HG03280 (cell line): ENCODE data around the gene HES5.

Experiments used
- ATAC-seq: cut with Tn5 transposase; IDR thresholded peaks from one replicate; pipeline ENCODE4 v1.9.1; 2021; ENCODE audit warnings: mild to moderate bottlenecking, moderate library complexity; ENCODE audit not compliant: unreplicated experiment

HES5 gene

DNA sequence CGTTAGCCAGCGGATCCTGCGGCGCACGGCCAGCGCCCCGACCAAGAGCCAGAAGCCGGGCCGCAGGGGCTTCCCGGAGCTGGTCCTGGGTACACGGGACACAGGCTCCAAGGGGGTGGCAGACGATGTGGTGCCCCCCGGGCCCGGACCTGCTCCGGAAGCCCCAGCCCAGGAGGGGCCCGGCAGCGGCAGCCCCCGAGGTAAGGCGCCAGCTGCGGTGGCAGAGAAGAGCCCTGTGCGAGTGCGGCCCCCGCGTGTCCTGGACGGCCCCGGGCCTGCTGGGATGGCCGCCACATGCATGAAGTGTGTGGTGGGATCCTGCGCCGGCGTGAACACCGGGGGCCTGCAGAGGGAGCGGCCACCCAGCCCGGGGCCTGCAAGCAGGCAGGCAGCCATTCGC is 27.9 kb downstream of the HES5 start:
- no peak for ATAC-seq

DNA sequence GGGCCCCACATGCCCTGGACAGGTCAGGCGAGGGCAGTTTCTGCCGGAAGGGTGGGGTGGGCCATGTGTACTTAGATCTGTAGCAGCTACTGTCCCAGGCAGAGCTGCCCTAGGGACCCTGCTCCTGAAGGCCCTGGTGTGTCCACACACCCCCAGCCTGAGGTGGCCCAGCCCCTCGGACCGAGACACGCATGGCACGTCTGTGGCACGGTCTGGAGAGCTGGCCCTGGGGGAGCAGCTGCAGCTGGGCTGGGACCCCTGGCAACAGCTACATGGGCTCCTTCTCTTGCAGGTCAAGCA is 28.3 kb downstream of the HES5 start:
- no peak for ATAC-seq

DNA sequence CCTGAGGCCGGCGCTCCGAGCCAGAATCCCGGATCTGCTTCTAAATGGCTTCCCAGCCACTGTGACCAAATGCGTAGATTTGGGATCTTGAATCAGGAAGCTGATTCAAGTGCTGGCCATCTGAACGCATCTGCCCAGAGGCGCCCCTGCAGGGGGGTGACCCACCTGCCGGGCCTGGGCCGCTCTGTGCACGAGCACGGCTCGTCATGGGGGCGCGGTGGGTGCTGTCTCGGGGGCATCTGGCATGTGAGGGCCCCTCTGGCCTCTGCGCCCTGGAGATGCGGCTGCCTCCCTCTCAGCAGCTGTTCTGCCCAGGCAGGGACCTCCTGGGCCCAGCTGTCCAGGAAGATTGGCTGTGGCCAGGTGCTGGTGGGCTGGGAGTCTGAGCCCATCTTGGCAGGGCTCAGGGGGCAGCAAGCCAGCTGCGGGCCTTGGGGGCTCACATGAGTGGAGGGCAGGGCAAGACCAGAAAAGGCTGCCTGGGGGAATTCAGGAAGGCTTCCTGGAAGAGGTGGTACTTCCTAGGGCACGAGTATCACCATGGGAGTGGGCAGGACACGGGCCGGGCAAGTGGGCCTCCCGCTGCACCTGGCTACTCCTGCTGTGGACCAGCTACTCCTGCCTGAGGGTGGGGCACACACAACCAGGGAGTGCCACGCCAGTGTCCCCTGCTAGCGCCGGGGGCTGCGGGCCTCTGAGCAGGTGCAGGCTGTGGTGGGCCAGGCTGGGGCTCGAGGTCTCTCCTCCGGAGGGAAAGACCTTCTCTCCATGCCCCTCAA is 28.8 kb downstream of the HES5 start:
- no peak for ATAC-seq

DNA sequence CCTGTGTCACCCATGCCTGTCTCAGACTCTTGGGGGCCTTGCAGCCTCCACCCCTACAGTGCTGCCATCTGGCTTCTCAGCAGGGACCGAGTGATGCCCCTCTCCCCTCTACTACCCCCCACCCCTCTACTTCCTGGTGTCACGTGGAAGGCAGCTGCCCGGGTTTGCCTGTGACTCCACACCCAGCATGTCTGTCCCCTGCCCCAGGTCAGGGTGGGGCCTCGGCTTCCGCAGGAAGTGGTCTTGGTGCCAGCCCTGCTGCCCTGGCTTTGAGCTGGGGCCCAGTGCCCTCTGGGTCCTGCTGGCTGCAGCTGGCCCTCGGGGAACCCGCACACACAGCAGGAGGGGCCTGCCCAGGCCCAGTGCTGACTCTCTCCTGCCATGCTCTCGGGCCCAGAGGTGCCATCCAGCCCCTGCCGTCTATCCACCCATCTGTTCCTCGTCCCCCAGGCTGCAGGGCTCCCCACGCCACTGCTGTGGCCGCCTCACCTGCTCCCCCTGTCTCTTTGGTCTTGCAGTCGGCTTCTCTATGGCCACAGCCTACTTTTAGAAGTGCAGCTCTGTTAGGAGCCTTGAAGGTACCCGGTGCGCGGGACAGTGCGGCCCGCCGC is 30.0 kb downstream of the HES5 start:
- ATAC-seq: no peak

DNA sequence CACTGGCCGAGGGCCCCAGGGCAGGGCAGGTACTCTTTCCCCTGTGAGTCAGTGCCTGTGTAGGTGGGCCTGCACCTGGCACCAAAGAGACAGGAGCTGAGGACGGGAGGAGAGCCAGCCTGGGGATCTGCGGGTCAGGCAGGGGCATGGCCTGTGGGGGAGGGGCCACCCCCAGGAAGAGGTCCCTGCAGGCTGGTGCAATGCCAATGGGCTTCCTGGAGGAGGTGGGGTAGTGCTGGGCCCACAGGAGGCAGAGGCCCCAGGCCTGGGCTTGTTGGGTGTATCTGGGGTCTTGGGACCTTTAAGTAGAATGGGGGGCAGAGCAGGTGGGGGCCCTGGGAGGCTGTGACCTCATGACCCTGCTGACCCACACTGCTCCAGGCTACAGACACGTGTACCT is 30.8 kb downstream of the HES5 start:
- ATAC-seq: no peak

DNA sequence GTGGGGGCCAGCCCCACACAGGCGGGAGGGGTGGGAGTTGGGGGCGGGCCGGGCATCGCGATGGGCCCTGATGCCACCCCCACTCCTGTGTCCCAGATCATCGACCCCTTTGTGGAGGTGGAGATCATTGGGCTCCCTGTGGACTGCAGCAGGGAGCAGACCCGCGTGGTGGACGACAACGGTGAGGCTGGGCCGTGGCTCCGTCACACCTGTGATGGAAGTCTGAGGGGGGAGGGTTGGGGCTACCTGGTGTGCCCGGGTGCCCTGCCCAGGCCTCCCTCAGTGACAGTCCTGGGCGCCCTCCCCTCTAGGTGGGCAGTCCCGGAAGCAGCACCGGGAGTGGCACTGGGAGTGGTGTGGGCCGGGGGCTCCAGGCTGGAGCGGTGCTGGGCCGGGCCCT is 31.4 kb downstream of the HES5 start:
- ATAC-seq: no peak

DNA sequence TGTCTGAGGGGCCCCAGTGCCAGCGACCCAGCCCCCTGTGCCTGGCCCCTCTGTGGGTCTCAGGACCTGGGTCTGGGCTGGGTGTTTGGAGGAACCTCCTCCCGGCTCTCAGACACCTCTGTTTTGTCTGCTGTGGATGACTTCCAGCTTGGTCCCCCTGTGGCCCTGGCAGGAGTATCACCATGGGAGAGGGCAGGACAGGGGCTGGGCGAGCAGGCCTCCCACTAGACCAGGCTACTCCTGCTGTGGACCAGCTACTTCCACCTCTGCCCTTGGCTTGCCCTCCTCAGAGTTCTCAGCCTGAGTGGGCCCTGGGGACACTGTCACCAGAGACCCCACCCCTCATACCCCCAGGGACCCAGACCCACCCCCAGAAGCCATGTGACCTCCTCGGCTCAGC is 32.2 kb downstream of the HES5 start:
- no peak for ATAC-seq

DNA sequence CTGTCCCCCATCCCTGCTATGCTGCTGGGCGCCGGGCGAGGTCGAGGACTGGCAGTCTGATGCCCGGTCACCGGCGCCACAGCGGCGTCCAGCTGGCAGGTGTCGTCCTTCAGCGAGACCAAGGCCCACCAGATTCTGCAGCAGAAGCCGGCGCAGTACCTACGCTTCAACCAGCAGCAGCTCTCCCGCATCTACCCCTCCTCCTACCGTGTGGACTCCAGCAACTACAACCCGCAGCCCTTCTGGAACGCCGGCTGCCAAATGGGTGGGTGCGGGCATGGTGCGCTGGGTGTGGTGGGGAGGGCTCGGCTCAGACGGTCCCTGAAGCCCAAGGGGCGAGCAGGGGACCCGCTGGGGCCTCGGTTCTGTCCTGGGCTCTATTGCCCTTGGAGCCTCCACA is 33.3 kb downstream of the HES5 start:
- ATAC-seq: no peak

DNA sequence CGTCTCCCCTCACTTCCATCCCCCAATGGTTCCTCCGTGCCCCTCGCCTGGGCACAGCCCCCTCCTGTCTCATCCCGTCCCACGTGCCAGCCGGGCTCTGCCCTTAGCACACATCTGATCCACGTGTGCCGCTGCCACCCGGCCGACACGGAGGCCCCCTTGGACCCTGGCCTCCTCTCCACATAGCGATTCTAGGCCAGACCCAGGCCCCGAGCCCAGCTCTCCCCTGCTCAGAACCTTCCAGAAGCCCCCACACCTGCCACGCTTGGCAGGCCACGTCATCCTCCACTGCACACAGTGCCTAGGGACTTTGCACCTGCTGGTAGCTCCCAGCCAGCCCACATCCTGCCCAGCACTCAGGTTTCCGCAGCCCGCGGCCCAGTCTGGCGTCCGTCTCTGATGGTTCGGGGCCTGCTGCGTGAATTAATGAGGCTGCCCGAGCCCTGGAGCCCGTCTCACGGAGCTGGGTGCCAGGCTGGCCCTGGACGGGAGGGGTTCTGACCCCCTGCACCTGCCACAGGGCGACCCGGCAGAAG is 33.9 kb downstream of the HES5 start:
- no peak for ATAC-seq

DNA sequence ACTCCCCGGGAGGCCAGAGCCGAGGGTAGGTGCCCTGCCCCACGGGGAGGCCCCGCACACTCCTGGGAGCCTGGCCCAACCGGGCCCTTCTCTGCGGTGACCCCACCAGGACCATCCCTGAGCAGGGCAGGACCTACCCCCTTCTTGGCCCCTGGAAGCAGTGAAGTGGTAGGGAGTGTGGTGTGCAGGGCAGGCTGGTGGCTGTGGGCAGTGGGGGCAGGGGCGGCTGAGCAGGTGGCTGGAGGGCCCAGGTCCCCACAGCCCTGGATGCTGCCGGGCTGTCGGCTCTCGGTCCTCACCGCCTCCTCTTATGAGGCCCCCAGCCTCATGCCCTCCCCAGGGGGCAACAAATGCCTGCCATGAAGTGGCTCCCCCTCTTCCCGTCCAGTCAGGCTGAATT is 34.5 kb downstream of the HES5 start:
- no peak for ATAC-seq

DNA sequence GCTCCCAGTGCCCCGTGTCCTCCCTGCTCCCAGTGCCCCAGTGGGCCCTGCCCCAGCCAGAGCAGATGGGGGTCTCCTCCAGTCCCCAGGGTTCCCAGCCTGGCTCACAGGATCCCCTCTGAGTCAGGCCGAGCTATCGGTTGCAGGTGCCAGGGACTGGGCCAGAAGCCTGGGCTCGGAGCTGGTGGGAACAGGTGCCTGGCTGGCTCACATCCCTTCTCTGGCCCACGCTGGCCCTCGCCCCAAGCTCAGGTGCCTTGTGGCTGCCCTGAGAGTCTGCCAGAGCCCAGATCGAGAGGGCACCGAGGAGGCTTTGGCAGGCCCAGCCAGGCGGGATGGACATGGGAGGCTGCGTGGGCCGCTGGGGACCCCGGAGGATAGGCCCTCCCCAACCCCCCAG is 35.0 kb downstream of the HES5 start:
- no peak for ATAC-seq

DNA sequence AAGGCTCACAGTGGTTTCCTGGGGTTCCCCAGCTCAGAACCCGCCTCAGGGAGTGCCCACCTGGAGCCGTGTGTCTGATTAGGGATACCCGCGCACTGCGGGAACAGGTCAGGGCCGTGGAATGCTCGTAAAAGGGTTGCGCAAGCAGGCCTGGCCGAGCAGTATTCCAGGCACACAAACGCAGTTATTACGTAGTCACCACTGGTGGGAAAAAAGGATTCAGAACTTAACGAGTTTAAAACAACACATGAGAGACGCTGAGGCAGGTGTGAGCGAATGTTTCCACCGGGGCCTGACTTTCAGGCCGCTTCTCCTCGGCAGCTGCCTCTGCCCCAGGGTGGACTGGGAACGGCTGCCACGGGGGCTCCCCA is 35.8 kb downstream of the HES5 start:
- no peak for ATAC-seq

DNA sequence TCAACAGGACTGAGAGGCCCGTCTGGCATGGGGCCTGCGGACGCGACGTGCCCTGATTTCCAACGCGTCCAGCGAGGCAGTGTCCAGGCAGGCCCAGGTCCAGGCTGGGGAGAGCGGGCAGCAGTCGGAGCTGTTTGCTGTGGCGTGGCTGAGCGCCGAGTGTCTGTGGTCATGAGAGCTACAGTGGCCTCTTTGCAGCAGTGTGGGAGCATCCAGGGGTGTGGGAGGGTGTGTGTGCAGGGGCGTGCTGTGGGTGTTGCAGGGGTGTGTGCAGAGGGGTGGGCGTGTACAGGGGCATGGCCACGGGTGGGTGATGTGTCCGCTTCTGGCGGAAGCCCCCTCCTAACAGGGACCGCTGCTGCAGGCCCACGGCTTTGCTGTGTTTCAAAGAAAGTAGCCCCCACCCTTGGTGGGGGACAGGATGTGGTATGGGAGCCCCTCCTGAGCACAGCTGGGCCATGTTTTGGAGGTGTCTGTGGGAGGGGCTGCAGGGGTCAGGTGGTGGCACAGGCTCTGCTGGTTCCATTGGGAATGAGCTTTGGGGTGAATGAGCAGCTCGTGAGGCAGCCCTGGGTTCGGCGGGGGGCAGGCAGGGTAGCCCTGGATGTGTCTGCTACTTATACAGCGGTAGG is 36.3 kb downstream of the HES5 start:
- ATAC-seq: no peak

DNA sequence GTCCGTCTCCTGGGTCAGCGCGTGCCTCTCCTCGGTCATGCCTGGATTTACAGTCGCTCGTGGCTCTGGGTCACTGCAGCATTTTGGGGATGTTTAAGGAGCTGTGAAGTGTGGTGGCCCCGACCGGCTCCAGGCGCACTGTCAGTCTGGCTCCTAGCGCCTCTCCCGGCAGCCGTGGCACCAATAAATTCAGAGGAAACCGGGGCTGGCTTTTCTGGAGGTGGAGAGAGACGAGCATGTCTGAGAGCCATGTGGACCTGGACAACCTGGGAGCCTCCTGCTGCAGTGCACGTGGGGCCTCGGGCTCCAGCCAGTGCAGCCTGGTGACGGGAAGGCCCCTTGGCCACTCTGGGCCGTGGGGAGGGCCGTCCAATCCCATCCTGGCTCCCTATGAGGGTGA is 36.8 kb downstream of the HES5 start:
- ATAC-seq: no peak

DNA sequence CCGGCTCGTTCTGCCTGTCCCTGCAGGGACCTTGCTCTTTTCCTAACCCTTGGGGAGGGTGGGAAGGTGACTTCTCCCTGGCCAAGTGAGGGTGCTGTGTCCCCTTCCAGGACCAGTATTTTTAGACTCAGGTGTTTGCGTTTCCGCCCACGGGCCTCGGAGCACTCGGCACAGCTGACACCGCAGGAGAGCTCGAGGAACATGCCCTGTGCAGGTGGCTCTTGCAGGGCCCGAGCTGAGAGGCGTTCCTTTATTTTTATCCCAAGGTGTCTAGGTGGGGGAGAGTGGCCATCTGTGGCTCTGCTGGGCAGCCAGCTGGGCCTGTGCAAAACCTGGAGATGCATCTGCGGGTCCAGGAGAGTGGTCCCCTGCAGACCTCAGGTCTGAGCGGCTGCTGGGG is 38.0 kb downstream of the HES5 start:
- no peak for ATAC-seq

DNA sequence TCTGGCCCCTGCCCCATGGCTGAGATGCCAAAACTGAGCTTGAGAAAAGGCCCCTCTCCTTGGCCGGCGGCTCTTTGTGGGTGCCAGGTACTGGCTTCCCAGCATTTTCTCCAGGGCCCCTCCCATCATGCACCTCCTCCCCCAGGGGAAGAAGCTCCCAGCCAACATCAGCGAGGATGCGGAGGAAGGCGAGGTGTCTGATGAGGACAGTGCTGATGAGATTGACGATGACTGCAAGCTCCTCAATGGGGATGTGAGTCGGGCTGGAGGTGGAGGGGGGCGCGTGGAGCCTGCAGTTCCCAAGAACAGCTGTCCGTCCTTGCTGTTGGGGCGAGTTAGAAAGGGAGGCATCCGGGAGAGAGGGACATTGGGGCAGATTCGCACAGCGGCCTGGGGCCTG is 40.4 kb downstream of the HES5 start:
- no peak for ATAC-seq

DNA sequence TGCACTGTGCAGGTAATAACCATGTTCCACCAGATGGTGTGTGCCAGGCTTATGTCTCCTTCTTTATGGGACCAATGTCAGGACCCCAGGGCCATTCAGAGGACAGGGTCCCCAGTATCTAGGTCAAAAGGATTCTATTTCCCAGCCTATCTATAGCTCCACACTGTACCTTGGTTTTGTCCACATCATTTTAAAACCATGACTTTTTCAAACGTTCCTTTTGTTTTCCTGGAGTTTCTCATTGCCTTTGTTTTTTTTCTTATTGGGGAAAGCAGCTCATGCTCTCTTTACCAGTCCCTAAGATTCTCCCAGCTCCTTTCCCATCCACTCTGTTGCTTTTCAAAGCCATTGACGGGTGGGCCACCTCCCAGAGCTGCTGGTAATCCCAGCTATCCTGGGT is 41.4 kb downstream of the HES5 start:
- ATAC-seq: no peak

DNA sequence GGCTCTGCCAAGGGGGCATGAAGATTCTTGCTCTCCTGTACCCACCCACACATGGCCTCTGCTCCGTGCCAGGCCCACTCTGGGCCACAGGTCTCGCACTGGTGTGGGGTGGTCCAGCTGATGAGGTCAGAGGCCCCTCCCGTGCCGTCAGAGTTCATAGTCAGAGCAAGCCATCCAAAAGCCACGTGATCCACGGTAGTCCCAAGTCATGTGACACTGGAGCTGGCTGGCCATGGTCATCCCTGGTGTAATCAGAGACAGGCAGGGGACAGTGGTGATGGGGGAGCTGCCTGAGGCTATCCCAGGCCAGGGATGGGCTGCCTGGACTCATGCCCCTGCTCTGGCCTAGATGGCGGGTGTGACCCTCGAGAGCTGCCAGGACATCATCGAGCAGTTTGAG is 43.5 kb downstream of the HES5 start:
- ATAC-seq: no peak

DNA sequence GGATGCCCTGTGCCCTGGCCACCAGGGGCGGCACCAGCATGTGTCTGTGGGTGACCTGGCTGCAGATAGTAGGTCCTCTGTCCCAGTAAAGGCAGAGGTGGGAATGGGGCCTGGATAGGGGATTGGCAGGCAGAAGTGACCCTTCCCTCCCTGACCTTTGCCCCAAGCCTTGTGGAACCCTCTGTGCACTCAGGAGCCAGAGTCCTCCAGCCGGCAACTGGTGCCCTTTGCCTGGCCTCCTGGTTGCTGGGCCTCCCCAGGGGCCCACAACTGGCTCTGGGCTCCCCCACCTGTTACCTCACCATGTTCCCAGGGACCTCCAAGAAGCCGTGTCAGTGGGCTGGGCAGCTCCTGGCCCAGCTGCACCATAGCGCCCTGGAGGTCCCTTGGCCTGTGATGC is 44.0 kb downstream of the HES5 start:
- no peak for ATAC-seq

DNA sequence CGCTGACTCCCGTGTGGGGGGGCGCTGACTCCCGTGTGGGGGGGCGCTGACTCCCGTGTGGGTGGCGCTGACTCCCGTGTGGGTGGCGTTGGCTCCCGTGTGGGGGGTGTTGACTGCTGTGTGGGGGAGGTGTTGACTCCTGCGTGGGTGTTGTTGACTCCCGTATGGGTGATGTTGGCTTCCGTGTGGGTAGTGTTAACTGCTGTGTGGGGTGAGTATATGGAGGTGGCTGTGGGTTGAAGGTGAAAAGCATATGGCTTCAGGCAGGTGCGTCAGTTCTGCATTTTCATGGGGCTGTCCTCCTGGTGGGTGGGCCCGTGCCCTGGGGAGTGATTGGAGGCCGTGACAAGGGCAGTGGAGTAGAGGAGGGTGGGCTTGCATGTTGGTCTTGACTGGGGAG is 46.1 kb downstream of the HES5 start:
- no peak for ATAC-seq

DNA sequence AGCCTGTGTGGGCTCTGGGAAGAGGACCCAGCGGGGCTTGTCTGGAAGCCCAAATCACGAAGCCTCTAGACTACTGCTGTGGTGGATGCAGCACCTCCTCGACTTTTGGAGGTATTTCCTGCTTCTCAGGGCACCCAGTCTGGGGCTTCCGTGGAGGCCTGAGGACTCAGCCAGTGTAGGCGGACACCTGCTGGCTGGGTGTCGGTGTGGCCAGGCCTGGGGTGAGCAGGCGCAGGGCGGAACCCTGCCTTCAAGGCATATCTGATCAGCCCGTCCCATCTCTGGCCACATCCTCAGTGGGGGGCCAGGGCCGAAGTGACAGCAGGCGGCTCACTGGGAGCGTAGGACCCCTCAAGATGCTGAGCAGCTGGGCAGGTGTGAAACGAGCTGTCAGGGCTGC is 47.0 kb downstream of the HES5 start:
- no peak for ATAC-seq

DNA sequence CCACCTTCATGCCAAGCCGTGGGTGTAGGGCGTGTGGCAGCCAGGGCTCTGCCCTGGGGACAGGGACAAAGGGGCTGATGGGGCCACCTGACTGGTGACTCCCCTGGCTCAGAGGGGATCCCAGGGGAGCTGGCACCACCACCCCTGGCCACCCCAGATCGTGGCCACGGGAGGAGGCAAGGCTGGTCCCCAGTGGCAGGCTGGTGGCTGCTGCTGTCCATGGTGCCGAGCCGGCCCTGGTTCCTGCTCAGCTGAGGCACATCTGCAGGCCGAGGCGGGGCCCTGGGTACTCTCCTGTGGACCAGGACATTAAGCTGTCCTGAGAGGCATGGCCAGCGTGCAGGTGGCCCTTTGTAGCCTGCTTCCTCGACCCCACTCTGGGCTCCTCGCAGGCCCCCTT is 47.5 kb downstream of the HES5 start:
- ATAC-seq: no peak

DNA sequence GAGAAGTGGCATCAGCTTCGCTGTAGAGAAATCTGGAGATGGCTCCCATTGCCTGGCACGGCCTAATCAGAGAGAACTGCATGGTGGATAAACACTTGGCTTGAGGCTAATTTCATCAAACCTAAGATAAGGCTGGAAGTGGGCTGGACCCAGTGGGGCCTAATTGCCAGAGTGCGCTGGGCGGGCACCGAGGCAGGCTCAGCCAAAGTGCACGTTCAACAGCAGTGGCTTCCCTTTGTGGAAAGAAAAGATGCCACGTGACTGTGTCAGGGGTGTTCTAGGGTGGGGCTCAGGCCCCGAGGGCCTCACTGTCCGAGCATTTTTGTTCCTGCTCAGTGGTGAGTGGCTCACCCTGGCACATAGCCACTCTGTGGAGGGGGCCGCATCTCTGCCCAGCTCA is 48.2 kb downstream of the HES5 start:
- no peak for ATAC-seq
